IPS-20b (cell line): ENCODE results near the gene BTF3L4.
"Not testable (repeated sequence)": the region's sequence is repeated elsewhere in the genome, so short reads cannot be mapped to it uniquely, and the experiment has no call there.

Source experiments
- H3K27ac ChIP-seq: one replicate; pipeline ENCODE4 v1.5.1; 2013; ENCODE audit warnings: low read length
- H3K27me3 ChIP-seq: 2 replicates; pipeline ENCODE4 v1.6.1; 2013; ENCODE audit warnings: mild to moderate bottlenecking, low read length, inconsistent platforms; ENCODE audit not compliant: insufficient read depth
- H3K36me3 ChIP-seq: 2 replicates; pipeline ENCODE4 v1.6.1; 2013; ENCODE audit warnings: low read depth, mild to moderate bottlenecking, inconsistent platforms, low read length, moderate library complexity; ENCODE audit not compliant: insufficient read depth
- H3K4me1 ChIP-seq: 2 replicates; pipeline ENCODE4 v1.6.1; 2013; ENCODE audit warnings: mild to moderate bottlenecking, control low read depth, inconsistent platforms, low read length, moderate library complexity; ENCODE audit not compliant: insufficient read depth
- H3K4me3 ChIP-seq: 2 replicates; pipeline ENCODE4 v1.5.1; 2013; ENCODE audit warnings: mild to moderate bottlenecking, low read length, inconsistent platforms
- H3K9ac ChIP-seq: 2 replicates; pipeline ENCODE4 v1.6.1; 2013; ENCODE audit warnings: low read depth, mild to moderate bottlenecking, inconsistent platforms, low read length, moderate library complexity
- H3K9me3 ChIP-seq: 2 replicates; pipeline ENCODE4 v1.6.1; 2013; ENCODE audit warnings: mild to moderate bottlenecking, low read depth, low read length, inconsistent platforms; ENCODE audit not compliant: insufficient read depth

Gene BTF3L4

GRCh38 chr1:52056163-52056936 is at the start of gene BTF3L4:
TSS of gene BTF3L4 (plus strand) at chr1:52056295. CDS start at chr1:52059848, 3,553 bp downstream.
- peak within 1 kb of the TSS; percentile 93 for H3K27ac ChIP-seq
- peaks cover 45% of the 10 kb centered on the region for H3K36me3 ChIP-seq
- peaks cover 18% of the 10 kb centered on the region for H3K4me1 ChIP-seq
- H3K4me3 ChIP-seq: peak within 1 kb of the TSS; percentile 99
- no peaks in the 10 kb centered on the region for H3K9me3 ChIP-seq
- H3K27me3 ChIP-seq: no peaks in the 10 kb centered on the region
- peak within 1 kb of the TSS; percentile 99 for H3K9ac ChIP-seq

GRCh38 chr1:52007215-52008002 is 48.7 kb upstream of the BTF3L4 start:
- Histone ChIP-seq H3K27me3 (no peaks in the 10 kb centered on the region), H3K4me3 (no peak overlapping the region), H3K36me3 (no peaks in the 10 kb centered on the region), H3K27ac (peak overlapping the region; percentile 52), H3K9ac (peak overlapping the region; percentile 3; the same call in 1 of the 2 replicates), H3K4me1 (peaks cover 20% of the 10 kb centered on the region), H3K9me3 (no peaks in the 10 kb centered on the region)

- Histone ChIP-seq H3K9ac (no peak overlapping the region; the same call in 1 of the 2 replicates), H3K4me3 (no peak overlapping the region), H3K4me1 (peaks cover 20% of the 10 kb centered on the region), H3K27ac (no peak overlapping the region), H3K36me3 (no peaks in the 10 kb centered on the region), H3K27me3 (no peaks in the 10 kb centered on the region), H3K9me3 (no peaks in the 10 kb centered on the region)
Observed at GRCh38 chr1:52008071-52008809, 47.9 kb upstream of the BTF3L4 start.

GRCh38 chr1:52022133-52022532 is 34.0 kb upstream of the BTF3L4 start:
- no peaks in the 10 kb centered on the region for H3K4me1 ChIP-seq
- H3K27ac ChIP-seq: no peak overlapping the region
- no peaks in the 10 kb centered on the region for H3K9me3 ChIP-seq
- H3K9ac ChIP-seq: no peak overlapping the region
- no peak overlapping the region for H3K4me3 ChIP-seq
- H3K27me3 ChIP-seq: no peaks in the 10 kb centered on the region
- peaks cover 67% of the 10 kb centered on the region for H3K36me3 ChIP-seq

GRCh38 chr1:52026278-52026677 is 29.8 kb upstream of the BTF3L4 start:
- H3K27me3 ChIP-seq: no peaks in the 10 kb centered on the region
- no peak overlapping the region for H3K4me3 ChIP-seq
- peaks cover 57% of the 10 kb centered on the region for H3K36me3 ChIP-seq
- no peak overlapping the region for H3K27ac ChIP-seq
- no peaks in the 10 kb centered on the region for H3K9me3 ChIP-seq
- no peaks in the 10 kb centered on the region for H3K4me1 ChIP-seq
- H3K9ac ChIP-seq: no peak overlapping the region

GRCh38 chr1:52028328-52028727 is 27.8 kb upstream of the BTF3L4 start:
- Histone ChIP-seq H3K27me3 (no peaks in the 10 kb centered on the region), H3K36me3 (peaks cover 47% of the 10 kb centered on the region), H3K27ac (no peak overlapping the region), H3K9ac (no peak overlapping the region), H3K4me3 (no peak overlapping the region), H3K9me3 (no peaks in the 10 kb centered on the region), H3K4me1 (no peaks in the 10 kb centered on the region)

- H3K4me1 ChIP-seq, H3K27me3 ChIP-seq, H3K4me3 ChIP-seq, H3K9ac ChIP-seq, H3K27ac ChIP-seq, H3K9me3 ChIP-seq: not testable (repeated sequence)
- peaks cover 41% of the 10 kb centered on the region for H3K36me3 ChIP-seq
Observed at GRCh38 chr1:52028839-52029238, 27.3 kb upstream of the BTF3L4 start.

- H3K27ac ChIP-seq: no peak overlapping the region
Observed at GRCh38 chr1:52032124-52032784, 23.8 kb upstream of the BTF3L4 start.

GRCh38 chr1:52032785-52033131 is 23.3 kb upstream of the BTF3L4 start:
- H3K9ac ChIP-seq: peak overlapping the region; percentile 83
- no peak overlapping the region for H3K27ac ChIP-seq
- peak overlapping the region; percentile 86 for H3K4me3 ChIP-seq
- H3K4me1 ChIP-seq: no peaks in the 10 kb centered on the region
- H3K9me3 ChIP-seq: no peaks in the 10 kb centered on the region
- H3K36me3 ChIP-seq: peaks cover 22% of the 10 kb centered on the region
- no peaks in the 10 kb centered on the region for H3K27me3 ChIP-seq

More at GRCh38 chr1:52032124-52032784, 23.8 kb upstream of the BTF3L4 start:
- Histone ChIP-seq H3K4me1 (no peaks in the 10 kb centered on the region), H3K36me3 (peaks cover 21% of the 10 kb centered on the region), H3K9ac (peak overlapping the region; percentile 83), H3K4me3 (peak overlapping the region; percentile 86), H3K27me3 (no peaks in the 10 kb centered on the region), H3K9me3 (no peaks in the 10 kb centered on the region)

GRCh38 chr1:52033190-52034049 is 22.7 kb upstream of the BTF3L4 start, which contains the start of gene KTI12:
TSS of gene KTI12 (minus strand) at chr1:52033810. CDS start at chr1:52033761, 49 bp downstream.
- Histone ChIP-seq H3K27me3 (no peaks in the 10 kb centered on the region), H3K4me1 (no peaks in the 10 kb centered on the region), H3K27ac (no peak within 1 kb of the TSS), H3K9ac (peak within 1 kb of the TSS; percentile 83), H3K9me3 (no peaks in the 10 kb centered on the region), H3K36me3 (peaks cover 26% of the 10 kb centered on the region), H3K4me3 (peak within 1 kb of the TSS; percentile 86)
